Measurements from ENCODE around the gene MSL2. TPM values are rescaled to one million over a fixed set of nuclear protein-coding genes. Genes with fewer than 3 reads are reported as not detected.

Gene MSL2
- total and polyA plus RNA-seq, 2 of the 8 experiments (the other 6 are each of a cell fraction or from before 2014, with no cell fraction given), result 9.1 to 41.8 TPM

- no peak overlapping the region for H2BK5ac ChIP-seq (ENCODE audit: low read depth, low read length)
- H3K4me2 ChIP-seq (ENCODE audit: insufficient read depth in 1 of 2, low read depth in 2 of 2, low read length in 2 of 2), result no peak overlapping the region
- H2AFZ ChIP-seq (ENCODE audit: low read length), result no peak overlapping the region
- H3K79me1 ChIP-seq (ENCODE audit: low read depth, low read length), result no peaks in the 10 kb centered on the region
- H2BK120ac ChIP-seq (replicated peaks; ENCODE audit: low read depth, low read length), result no peak overlapping the region
- H3K36me3 ChIP-seq (ENCODE audit: control insufficient read depth in 2 of 4, insufficient read depth in 4 of 4, low read length in 3 of 4), result no peaks in the 10 kb centered on the region
- no peaks in the 10 kb centered on the region; the same call in 1 of the 2 replicates for H3K23me2 ChIP-seq (ENCODE audit: low read depth, low read length)
- no peak overlapping the region for H3K9ac ChIP-seq (replicated peaks in 1 of 4; ENCODE audit: extremely low read depth in 1 of 4, low read depth in 3 of 4, low read length in 3 of 4)
- no peaks in the 10 kb centered on the region for H3K79me2 ChIP-seq (ENCODE audit: control insufficient read depth in 1 of 2, insufficient read depth in 2 of 2, low read length in 2 of 2)
- H3K4ac ChIP-seq (replicated peaks; ENCODE audit: insufficient read length, low read depth, low read length), result no peak overlapping the region
- no peak overlapping the region for H4K8ac ChIP-seq (ENCODE audit: extremely low read depth, insufficient read depth, low read length)
- H3K14ac ChIP-seq (ENCODE audit: insufficient read length), result no peak overlapping the region
- H3K56ac ChIP-seq (replicated peaks; ENCODE audit: insufficient read length, low read depth, low read length), result no peak overlapping the region
- H4K91ac ChIP-seq (replicated peaks; ENCODE audit: insufficient read length, low read length), result no peak overlapping the region
- FAIRE-seq (no peak), DNase-seq (ENCODE audit: low read depth in 1 of 2, low spot score in 2 of 2) (no peak)
- peaks cover 0 to 18% (median 3%) of the 10 kb centered on the region in 4 experiments; a peak in 5 of 7 replicates for H3K27me3 ChIP-seq (replicated peaks in 1 of 4; ENCODE audit: control insufficient read depth in 3 of 4, extremely low read depth in 1 of 4, insufficient read depth in 3 of 4, low read length in 3 of 4)
- no peak overlapping the region for H3K27ac ChIP-seq (ENCODE audit: low read depth, low read length)
- H3K23ac ChIP-seq (ENCODE audit: insufficient read length), result no peak overlapping the region
- H2BK20ac ChIP-seq (ENCODE audit: low read length), result no peak overlapping the region
- H3K4me1 ChIP-seq (replicated peaks in 1 of 4; ENCODE audit: control insufficient read depth in 3 of 4, insufficient read depth in 4 of 4, low read length in 3 of 4), result peaks cover 0 to 6% (median 3%) of the 10 kb centered on the region in 4 experiments; a peak in 4 of 7 replicates
- ChIA-PET POLR2A (ENCODE audit: partially characterized antibody) (interaction anchor here (1.6 kb wide), 2 partner anchors 9 to 44 kb away, joined by 5 to 7 read pairs; no protein-coding TSS in a partner anchor), CTCF (ENCODE audit: partially characterized antibody) (interaction anchor here (0.6 kb wide), 1 partner anchor 1752 kb away, joined by 3 read pairs; no protein-coding TSS in a partner anchor)
- H2BK12ac ChIP-seq (ENCODE audit: low read depth, low read length), result no peak overlapping the region
- H4K5ac ChIP-seq (ENCODE audit: insufficient read length, low read depth, low read length), result no peak overlapping the region
- 67% methylated on average over 1 of the region's 1 CpG; no CpG with 5 or more reads in 1 of the 2 experiments for WGBS, 2 experiments (ENCODE audit: extremely low coverage in 1 of 2, insufficient coverage in 1 of 2, insufficient read length in 1 of 2, insufficient replicate concordance in 2 of 2, low coverage in 1 of 2, low lambda C conversion rate in 2 of 2, missing lambda C conversion rate in 1 of 2)
- no peak overlapping the region for H2BK15ac ChIP-seq (ENCODE audit: low read length)
- H4K20me1 ChIP-seq (replicated peaks in 1 of 2; ENCODE audit: control insufficient read depth in 1 of 2, insufficient read depth in 2 of 2, low read length in 2 of 2), result peaks cover 0 to 2% of the 10 kb centered on the region in 2 experiments
- no peak overlapping the region for H3K4me3 ChIP-seq (ENCODE audit: extremely low read depth in 1 of 4, insufficient read depth in 2 of 4, low read depth in 3 of 4, low read length in 4 of 4)
- no peak overlapping the region for H3K18ac ChIP-seq (ENCODE audit: extremely low read depth, low read length)
- no peak overlapping the region for H2AK5ac ChIP-seq (ENCODE audit: low read depth, low read length)
- no peaks in the 10 kb centered on the region; a peak in 1 of 4 replicates for H3K9me3 ChIP-seq (ENCODE audit: insufficient read depth in 2 of 2, low read depth in 1 of 2, low read length in 1 of 2)
- TF ChIP-seq SP1 (IDR thresholded peaks at IDR 0.05; ENCODE audit: low read depth, low read length), result no peak
- no peak for TF ChIP-seq TAF7 (optimal IDR thresholded peaks at IDR 0.05; ENCODE audit: borderline replicate concordance, low read depth, low read length)
- TF ChIP-seq CTBP2 (IDR thresholded peaks at IDR 0.05; ENCODE audit: borderline replicate concordance, insufficient read depth, insufficient read length, low read length), result no peak
- TF ChIP-seq MAX (IDR thresholded peaks at IDR 0.05), result no peak
- TF ChIP-seq POLR2AphosphoS5 (IDR thresholded peaks at IDR 0.05; ENCODE audit: low read depth, low read length), result no peak
- TF ChIP-seq TAF1 (IDR thresholded peaks at IDR 0.05; ENCODE audit: low read depth, low read length), result no peak
- no peak for TF ChIP-seq TEAD4 (IDR thresholded peaks at IDR 0.05; ENCODE audit: low read depth, low read length)
- TF ChIP-seq SAP30 (IDR thresholded peaks at IDR 0.05; ENCODE audit: insufficient read depth, insufficient replicate concordance, low read length), result no peak
- no peak for TF ChIP-seq EP300 (IDR thresholded peaks at IDR 0.05; ENCODE audit: borderline replicate concordance in 1 of 2, low read depth in 2 of 2, low read length in 2 of 2)
- no peak for TF ChIP-seq YY1 (IDR thresholded peaks at IDR 0.05; ENCODE audit: low read depth, low read length)
- TF ChIP-seq RXRA (IDR thresholded peaks at IDR 0.05; ENCODE audit: insufficient read depth, low read depth, low read length), result no peak
Observed at GRCh38 chr3:136239094-136239493, 43.0 kb upstream of the MSL2 start.
